Nephron (organoid): Measurements from ENCODE around the gene WDHD1.
"Not testable (repeated sequence)": the region's sequence is repeated elsewhere in the genome, so short reads cannot be mapped to it uniquely, and the experiment has no call there.

Experiments used
- H3K27ac Mint-ChIP-seq, 3 experiments: 2 replicates each; pipeline ENCODE4 v1.8.0; 2020; ENCODE audit warnings: mixed read lengths in 3 of 3, mild to moderate bottlenecking in 2 of 3, moderate library complexity in 1 of 3
- H3K27me3 Mint-ChIP-seq: 2 replicates; pipeline ENCODE4 v1.8.0; 2021; ENCODE audit warnings: low read depth, mild to moderate bottlenecking, moderate library complexity, mixed read lengths
- H3K36me3 Mint-ChIP-seq: 2 replicates; pipeline ENCODE4 v1.8.0; 2020; ENCODE audit warnings: low read depth, mixed read lengths
- H3K4me1 Mint-ChIP-seq: 2 replicates; pipeline ENCODE4 v1.8.0; 2020; ENCODE audit warnings: mixed read lengths
- H3K4me3 Mint-ChIP-seq, 3 experiments: 2 replicates each; pipeline ENCODE4 v1.8.0; 2020; ENCODE audit warnings: mild to moderate bottlenecking in 3 of 3, mixed read lengths in 3 of 3, moderate library complexity in 2 of 3
- H3K9me3 Mint-ChIP-seq: 2 replicates; pipeline ENCODE4 v1.8.0; 2020; ENCODE audit warnings: mixed read lengths
- CTCF ChIP-seq, 3 experiments: fragments of 200-600 bp; sonication (generic); IDR thresholded peaks; one replicate each; pipeline ENCODE4 v1.5.0; 2021; ENCODE audit warnings: antibody characterized with exemption in 3 of 3; ENCODE audit not compliant: unreplicated experiment in 3 of 3

The WDHD1 gene

GRCh38 chr14:55043528-55043927 lies 16.6 kb upstream of the WDHD1 start:
- Mint-ChIP-seq H3K27me3 (no peaks in the 10 kb centered on the region), H3K4me3 (no peak overlapping the region), H3K36me3 (peaks cover 32% of the 10 kb centered on the region), H3K9me3 (no peaks in the 10 kb centered on the region), H3K27ac (no peak overlapping the region), H3K4me1 (no peaks in the 10 kb centered on the region)
- TF ChIP-seq CTCF (IDR thresholded peaks at IDR 0.05; ENCODE audit: unreplicated experiment in 3 of 3), result no peak

- Mint-ChIP-seq H3K9me3 (no peaks in the 10 kb centered on the region), H3K36me3 (peaks cover 59% of the 10 kb centered on the region), H3K4me3 (no peak overlapping the region), H3K4me1 (no peaks in the 10 kb centered on the region), H3K27ac (no peak overlapping the region), H3K27me3 (no peaks in the 10 kb centered on the region)
- no peak for TF ChIP-seq CTCF (IDR thresholded peaks at IDR 0.05; ENCODE audit: unreplicated experiment in 3 of 3)
These were observed 11.8 kb upstream of the WDHD1 start for GRCh38 chr14:55038708-55039107.

- H3K27ac Mint-ChIP-seq, H3K9me3 Mint-ChIP-seq, H3K4me3 Mint-ChIP-seq, H3K27me3 Mint-ChIP-seq, H3K4me1 Mint-ChIP-seq: not testable (repeated sequence)
- peaks cover 55% of the 10 kb centered on the region for H3K36me3 Mint-ChIP-seq
These were observed 11.1 kb upstream of the WDHD1 start for GRCh38 chr14:55037995-55038394.

- peaks cover 34% of the 10 kb centered on the region for H3K4me1 Mint-ChIP-seq
- H3K36me3 Mint-ChIP-seq, result peaks cover 22% of the 10 kb centered on the region
- no peaks in the 10 kb centered on the region for H3K27me3 Mint-ChIP-seq
- H3K27ac Mint-ChIP-seq, result peak overlapping the region in 1 of 3 experiments; percentile 10
- H3K4me3 Mint-ChIP-seq, result peak overlapping the region in 1 of 3 experiments; percentile 15
- no peak for TF ChIP-seq CTCF (IDR thresholded peaks at IDR 0.05; ENCODE audit: unreplicated experiment in 3 of 3)
- no peaks in the 10 kb centered on the region for H3K9me3 Mint-ChIP-seq
These were observed 4.3 kb upstream of the WDHD1 start for GRCh38 chr14:55031190-55031589.

GRCh38 chr14:55028476-55028875 lies 1.6 kb upstream of the WDHD1 start:
- Mint-ChIP-seq H3K27me3 (no peaks in the 10 kb centered on the region), H3K9me3 (no peaks in the 10 kb centered on the region), H3K4me3 (peak overlapping the region; percentile 94 to 97 (median 94)), H3K36me3 (peaks cover 5% of the 10 kb centered on the region), H3K27ac (peak overlapping the region; percentile 78 to 97 (median 80)), H3K4me1 (peaks cover 50% of the 10 kb centered on the region)
- no peak for TF ChIP-seq CTCF (IDR thresholded peaks at IDR 0.05; ENCODE audit: unreplicated experiment in 3 of 3)

GRCh38 chr14:55028066-55028465 lies 1.2 kb upstream of the WDHD1 start:
- no peak for TF ChIP-seq CTCF (IDR thresholded peaks at IDR 0.05; ENCODE audit: unreplicated experiment in 3 of 3)
- H3K36me3 Mint-ChIP-seq, result peaks cover 3% of the 10 kb centered on the region
- H3K4me1 Mint-ChIP-seq, result peaks cover 50% of the 10 kb centered on the region
- H3K27ac Mint-ChIP-seq, result peak overlapping the region; percentile 78 to 97 (median 80)
- H3K9me3 Mint-ChIP-seq, result no peaks in the 10 kb centered on the region
- H3K27me3 Mint-ChIP-seq, result no peaks in the 10 kb centered on the region
- H3K4me3 Mint-ChIP-seq, result peak overlapping the region; percentile 94 to 97 (median 94)
